Fibroblast of lung (primary cell): ENCODE measurements around the gene ZNF391. TPM values are rescaled to one million over a fixed set of nuclear protein-coding genes. Genes with fewer than 3 reads are reported as not detected.
"Not testable (repeated sequence)": the region's sequence is repeated elsewhere in the genome, so short reads cannot be mapped to it uniquely, and the experiment has no call there.

Experiments used
- DNase-seq, 2 donors: peaks; one replicate each; pipeline versions ENCODE4 v3.0.0 to v3.0.0-alpha.2; 2010; ENCODE audit warnings: low read depth in 2 of 2
- H2AFZ ChIP-seq: 2 replicates; pipeline ENCODE4 v1.5.1; 2012; ENCODE audit warnings: low read length, control low read depth, inconsistent platforms
- H3K27ac ChIP-seq: 2 replicates; pipeline ENCODE4 v1.5.1; 2011; ENCODE audit warnings: low read length, control low read depth; ENCODE audit not compliant: insufficient read depth
- H3K27me3 ChIP-seq: 2 replicates; pipeline ENCODE4 v1.5.1; 2011; ENCODE audit warnings: mild to moderate bottlenecking, low read length; ENCODE audit not compliant: control insufficient read depth, insufficient read depth
- H3K36me3 ChIP-seq: 2 replicates; pipeline ENCODE4 v1.5.1; 2011; ENCODE audit warnings: low read length; ENCODE audit not compliant: control insufficient read depth, insufficient read depth
- H3K4me1 ChIP-seq: 2 replicates; pipeline ENCODE4 v1.5.1; 2011; ENCODE audit warnings: low read length; ENCODE audit not compliant: control insufficient read depth, insufficient read depth; ENCODE audit errors: extremely low read depth
- H3K4me2 ChIP-seq: 2 replicates; pipeline ENCODE4 v1.5.1; 2011; ENCODE audit warnings: low read length, control low read depth; ENCODE audit not compliant: insufficient read depth; ENCODE audit errors: extremely low read depth
- H3K4me3 ChIP-seq, 4 experiments: fragments of 200-600 bp in 1 of 4; sonication (generic) in 1 of 4; replicated peaks in 1 of 4; 2 replicates each; pipeline ENCODE4 v1.5.1; 2011 to 2016; ENCODE audit warnings: low read length in 4 of 4, low read depth in 3 of 4, mild to moderate bottlenecking in 3 of 4, control low read depth in 2 of 4, inconsistent platforms in 1 of 4, mixed read lengths in 1 of 4; ENCODE audit not compliant: insufficient read depth in 1 of 4; ENCODE audit errors: control extremely low read depth in 1 of 4
- H3K79me2 ChIP-seq: 2 replicates; pipeline ENCODE4 v1.5.1; 2012; ENCODE audit warnings: mild to moderate bottlenecking, low read length, inconsistent platforms; ENCODE audit not compliant: control insufficient read depth, insufficient read depth
- H3K9ac ChIP-seq: 2 replicates; pipeline ENCODE4 v1.5.1; 2011; ENCODE audit warnings: mild to moderate bottlenecking, low read length, control low read depth; ENCODE audit not compliant: insufficient read depth
- H3K9me3 ChIP-seq: 2 replicates; pipeline ENCODE4 v1.5.1; 2012; ENCODE audit warnings: low read depth, low read length; ENCODE audit not compliant: control insufficient read depth, insufficient read depth
- H4K20me1 ChIP-seq: 2 replicates; pipeline ENCODE4 v1.5.1; 2011; ENCODE audit warnings: low read length; ENCODE audit not compliant: control insufficient read depth, insufficient read depth; ENCODE audit errors: extremely low read depth
- CTCF ChIP-seq, 2 donors: IDR thresholded peaks in 1 of 2; conservative IDR thresholded peaks in 1 of 2; 1 replicate in 1 of 2; 2 replicates in 1 of 2; pipeline ENCODE4 v1.5.1; 2011 to 2012; ENCODE audit warnings: low read length in 2 of 2, control low read depth in 1 of 2, inconsistent platforms in 1 of 2, low read depth in 1 of 2, mild to moderate bottlenecking in 1 of 2
- EZH2 ChIP-seq: IDR thresholded peaks from 2 replicates; pipeline ENCODE4 v1.5.1; 2012; ENCODE audit warnings: low read length, control low read depth, mild to moderate bottlenecking; ENCODE audit errors: missing control alignments
- polyA plus RNA-seq, 2 donors: library from polyadenylated mRNA; depleted of rRNA in 1 of 2; stranded (reverse) in 1 of 2; unstranded in 1 of 2; fragments of >200 nt; gene quantifications; 2 replicates each; pipeline ENCODE4 v1.2.1, GENCODE V29; 2011 to 2012; ENCODE audit warnings: missing spikeins in 1 of 2
- total RNA-seq: library from RNA; depleted of rRNA; stranded (reverse); fragments of >200 nt; gene quantifications from 2 replicates; pipeline ENCODE4 v1.2.1, GENCODE V29; 2014

The ZNF391 gene
- total and polyA plus RNA-seq, 2 donors (not counting 1 experiment from before 2014, with no cell fraction given): 0.92 to 2.8 TPM

- Histone ChIP-seq H3K4me3 (peak overlapping the region; percentile 6 to 79 (median 46)), H3K9ac (no peak overlapping the region), H3K9me3 (no peaks in the 10 kb centered on the region), H3K27me3 (no peaks in the 10 kb centered on the region), H3K4me1 (no peaks in the 10 kb centered on the region), H2AFZ (peak overlapping the region; percentile 42), H3K27ac (no peak overlapping the region), H3K79me2 (no peaks in the 10 kb centered on the region), H4K20me1 (no peaks in the 10 kb centered on the region), H3K36me3 (no peaks in the 10 kb centered on the region), H3K4me2 (peak overlapping the region; percentile 41)
- DNase-seq: peak; percentile 62 to 66
- TF ChIP-seq EZH2: no peak
- TF ChIP-seq CTCF (conservative IDR thresholded peaks at IDR 0.05 in 1 of 2, IDR thresholded peaks at IDR 0.05 in 1 of 2; ENCODE audit: low read depth in 1 of 2, low read length in 2 of 2): no peak
Observed at GRCh38 chr6:27374824-27375612, 13.5 kb upstream of the ZNF391 start.

- Histone ChIP-seq H3K79me2 (no peaks in the 10 kb centered on the region), H3K9ac (no peak overlapping the region), H3K27ac (no peak overlapping the region), H3K4me1 (no peaks in the 10 kb centered on the region), H4K20me1 (no peaks in the 10 kb centered on the region), H3K4me2 (peak overlapping the region; percentile 7), H3K36me3 (no peaks in the 10 kb centered on the region), H3K27me3 (no peaks in the 10 kb centered on the region), H2AFZ (no peak overlapping the region), H3K4me3 (peak overlapping the region in 2 of 4 experiments; percentile 54 to 79), H3K9me3 (no peaks in the 10 kb centered on the region)
- TF ChIP-seq CTCF (conservative IDR thresholded peaks at IDR 0.05 in 1 of 2, IDR thresholded peaks at IDR 0.05 in 1 of 2; ENCODE audit: low read depth in 1 of 2, low read length in 2 of 2) (no peak), EZH2 (no peak)
- peak; percentile 12 to 13 for DNase-seq
Observed at GRCh38 chr6:27375613-27376079, 12.9 kb upstream of the ZNF391 start.

- not testable (repeated sequence) for H3K4me2 ChIP-seq, H3K4me1 ChIP-seq, H2AFZ ChIP-seq, H3K4me3 ChIP-seq, H3K79me2 ChIP-seq, H3K36me3 ChIP-seq, H3K9me3 ChIP-seq, H3K27ac ChIP-seq, H3K9ac ChIP-seq, H4K20me1 ChIP-seq, DNase-seq, H3K27me3 ChIP-seq
Observed at GRCh38 chr6:27378406-27378805, 10.2 kb upstream of the ZNF391 start.

GRCh38 chr6:27381001-27381400 lies 7.6 kb upstream of the ZNF391 start:
- not testable (repeated sequence) for H3K9me3 ChIP-seq, H3K79me2 ChIP-seq

More at GRCh38 chr6:27381001-27381400, 7.6 kb upstream of the ZNF391 start:
- H4K20me1 ChIP-seq, H3K9ac ChIP-seq, H3K4me1 ChIP-seq, H3K27ac ChIP-seq, H3K4me3 ChIP-seq, H3K4me2 ChIP-seq, DNase-seq, H2AFZ ChIP-seq, H3K27me3 ChIP-seq, H3K36me3 ChIP-seq: not testable (repeated sequence)
